ENCODE results near the gene ZNF831.

ZNF831 gene

DNA sequence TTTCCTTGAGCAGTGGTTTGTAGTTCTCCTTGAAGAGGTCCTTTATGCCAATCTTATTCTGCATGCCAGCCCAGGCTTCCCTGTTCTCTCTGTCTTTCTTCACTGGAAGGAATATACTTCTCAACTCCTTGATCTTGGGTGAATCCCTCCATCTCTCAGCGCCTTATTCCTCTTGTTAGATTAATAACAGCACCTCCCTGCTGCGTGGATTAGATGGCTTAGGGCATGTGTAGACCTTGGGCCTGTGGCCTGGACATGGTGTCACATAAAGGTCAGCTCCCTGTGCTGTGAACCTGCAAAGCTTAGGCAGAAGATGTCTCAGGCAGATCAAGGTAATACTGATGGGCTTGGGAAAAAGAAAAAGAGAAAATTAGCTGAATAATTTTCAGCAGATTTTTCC, 18.3 kb downstream of the ZNF831 start:
- TF ChIP-seq EP300 (IDR thresholded peaks at IDR 0.05; ENCODE audit: borderline replicate concordance) (no peak), RAD21 (IDR thresholded peaks at IDR 0.05; ENCODE audit: low read depth) (no peak), TAF1 (IDR thresholded peaks at IDR 0.05; ENCODE audit: low read depth) (no peak), MAX (IDR thresholded peaks at IDR 0.05) (no peak), CEBPB (IDR thresholded peaks at IDR 0.05) (no peak), EGR1 (IDR thresholded peaks at IDR 0.05) (no peak), REST (IDR thresholded peaks at IDR 0.05; ENCODE audit: low read depth) (no peak), FOXM1 (IDR thresholded peaks at IDR 0.05; ENCODE audit: borderline replicate concordance, low read depth) (no peak), ZBTB7A (IDR thresholded peaks at IDR 0.05; ENCODE audit: low read depth) (no peak), TCF12 (IDR thresholded peaks at IDR 0.05; ENCODE audit: low read depth) (no peak), NFIC (IDR thresholded peaks at IDR 0.05) (no peak), TEAD4 (IDR thresholded peaks at IDR 0.05) (no peak), CREB1 (IDR thresholded peaks at IDR 0.05; ENCODE audit: low read depth) (no peak), YY1 (IDR thresholded peaks at IDR 0.05; ENCODE audit: low read depth) (no peak)
- TF ChIP-seq, protein P1, sequence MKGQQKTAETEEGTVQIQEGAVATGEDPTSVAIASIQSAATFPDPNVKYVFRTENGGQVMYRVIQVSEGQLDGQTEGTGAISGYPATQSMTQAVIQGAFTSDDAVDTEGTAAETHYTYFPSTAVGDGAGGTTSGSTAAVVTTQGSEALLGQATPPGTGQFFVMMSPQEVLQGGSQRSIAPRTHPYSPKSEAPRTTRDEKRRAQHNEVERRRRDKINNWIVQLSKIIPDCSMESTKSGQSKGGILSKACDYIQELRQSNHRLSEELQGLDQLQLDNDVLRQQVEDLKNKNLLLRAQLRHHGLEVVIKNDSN (IDR thresholded peaks at IDR 0.05) = no peak

GRCh38 chr20:59182401-59183044, 18.9 kb downstream of the ZNF831 start:
- TF ChIP-seq CEBPB (IDR thresholded peaks at IDR 0.05) (no peak), TCF12 (IDR thresholded peaks at IDR 0.05; ENCODE audit: low read depth) (no peak), NFIC (IDR thresholded peaks at IDR 0.05) (no peak)

GRCh38 chr20:59183751-59184150, 20.1 kb downstream of the ZNF831 start:
- TF ChIP-seq TAF1 (IDR thresholded peaks at IDR 0.05; ENCODE audit: low read depth) (no peak), CEBPB (IDR thresholded peaks at IDR 0.05) (no peak), YY1 (IDR thresholded peaks at IDR 0.05; ENCODE audit: low read depth) (no peak), EP300 (IDR thresholded peaks at IDR 0.05; ENCODE audit: borderline replicate concordance) (no peak), EGR1 (IDR thresholded peaks at IDR 0.05) (no peak), FOXM1 (IDR thresholded peaks at IDR 0.05; ENCODE audit: borderline replicate concordance, low read depth) (no peak), REST (IDR thresholded peaks at IDR 0.05; ENCODE audit: low read depth) (no peak), MAX (IDR thresholded peaks at IDR 0.05) (no peak), TCF12 (IDR thresholded peaks at IDR 0.05; ENCODE audit: low read depth) (no peak), RAD21 (IDR thresholded peaks at IDR 0.05; ENCODE audit: low read depth) (no peak), CREB1 (IDR thresholded peaks at IDR 0.05; ENCODE audit: low read depth) (no peak), NFIC (IDR thresholded peaks at IDR 0.05) (no peak), ZBTB7A (IDR thresholded peaks at IDR 0.05; ENCODE audit: low read depth) (no peak), TEAD4 (IDR thresholded peaks at IDR 0.05) (no peak)
- TF ChIP-seq, protein P1 (IDR thresholded peaks at IDR 0.05) = no peak

GRCh38 chr20:59184880-59185447, 21.3 kb downstream of the ZNF831 start:
- no peak for TF ChIP-seq ZBTB7A (IDR thresholded peaks at IDR 0.05; ENCODE audit: low read depth)
- no peak for TF ChIP-seq REST (IDR thresholded peaks at IDR 0.05; ENCODE audit: low read depth)
